Lower lobe of right lung (tissue), 2 donors: ENCODE data around the gene ME1. TPM values are rescaled to one million over a fixed set of nuclear protein-coding genes. Genes with fewer than 3 reads are reported as not detected.

ENCODE experiments used
- ATAC-seq, 2 donors: fragments of 200-7000 bp; cut with Tn5 transposase; one replicate each; pipeline ENCODE4 v1.9.1; 2020 to 2022; ENCODE audit warnings: mild to moderate bottlenecking in 2 of 2, moderate library complexity in 2 of 2
- DNase-seq: peaks from one replicate; pipeline ENCODE4 v3.0.0-alpha.2; 2020
- H3K27ac ChIP-seq: fragments of 200-600 bp; one replicate; pipeline ENCODE4 v1.8.0; 2022
- H3K27me3 ChIP-seq: fragments of 200-600 bp; one replicate; pipeline ENCODE4 v1.8.0; 2022; ENCODE audit warnings: low read depth
- H3K36me3 ChIP-seq: fragments of 200-600 bp; one replicate; pipeline ENCODE4 v1.8.0; 2022; ENCODE audit warnings: mild to moderate bottlenecking
- H3K4me1 ChIP-seq: fragments of 200-600 bp; one replicate; pipeline ENCODE4 v1.8.0; 2022
- H3K4me3 ChIP-seq: fragments of 200-600 bp; one replicate; pipeline ENCODE4 v1.8.0; 2022; ENCODE audit warnings: mild to moderate bottlenecking
- H3K9me3 ChIP-seq: fragments of 200-600 bp; one replicate; pipeline ENCODE4 v1.8.0; 2022
- CTCF ChIP-seq: fragments of 200-600 bp; IDR thresholded peaks from one replicate; pipeline ENCODE4 v1.8.0; 2022; ENCODE audit warnings: antibody characterized with exemption, mild to moderate bottlenecking
- intact Hi-C: fragments of 100-400 bp; cut with DNase I; formaldehyde crosslinking; loops from one replicate; pipeline ENCODE4 v1.11.0; 2022
- total RNA-seq: library from RNA; stranded (reverse); fragmentation: NEBNext Ultra II Directional; extraction: Animal tissue kit (Norgen Biotek cat#: 25700); gene quantifications from one replicate; pipeline ENCODE4 v1.2.1, GENCODE V29; 2021
- donor health status: DM: no; HTN: yes; CAD: no; lungs with severe emphysema.

ME1 gene
- total RNA-seq, 1 donor from 2014 or later, result 12.9 TPM

GRCh38 chr6:83221889-83222479, 208.9 kb downstream of the ME1 start:
- peak; percentile 51 for TF ChIP-seq CTCF
- intact Hi-C loops, result no loop called here
- Histone ChIP-seq H3K9me3 (no peaks in the 10 kb centered on the region), H3K4me3 (no peak overlapping the region), H3K27ac (no peak overlapping the region), H3K36me3 (no peaks in the 10 kb centered on the region), H3K27me3 (no peaks in the 10 kb centered on the region), H3K4me1 (no peaks in the 10 kb centered on the region)
- ATAC-seq (no peak), DNase-seq (no peak)

- DNase-seq, result no peak
- Histone ChIP-seq H3K27me3 (no peaks in the 10 kb centered on the region), H3K36me3 (no peaks in the 10 kb centered on the region), H3K4me3 (no peak overlapping the region), H3K4me1 (no peaks in the 10 kb centered on the region), H3K9me3 (no peaks in the 10 kb centered on the region), H3K27ac (no peak overlapping the region)
- ATAC-seq, result no peak
- intact Hi-C loops, result no loop called here
- TF ChIP-seq CTCF, result no peak
Observed at GRCh38 chr6:83221276-83221675, 209.6 kb downstream of the ME1 start.

GRCh38 chr6:83220121-83220520, 210.7 kb downstream of the ME1 start:
- H3K27me3 ChIP-seq, result no peaks in the 10 kb centered on the region
- H3K9me3 ChIP-seq, result no peaks in the 10 kb centered on the region
- no peaks in the 10 kb centered on the region for H3K4me1 ChIP-seq
- intact Hi-C loops, result no loop called here
- no peak for TF ChIP-seq CTCF
- no peak for DNase-seq
- no peak overlapping the region for H3K27ac ChIP-seq
- no peaks in the 10 kb centered on the region for H3K36me3 ChIP-seq
- no peak for ATAC-seq
- no peak overlapping the region for H3K4me3 ChIP-seq

- Histone ChIP-seq H3K27ac (no peak overlapping the region), H3K27me3 (no peaks in the 10 kb centered on the region), H3K4me1 (no peaks in the 10 kb centered on the region), H3K9me3 (no peaks in the 10 kb centered on the region), H3K4me3 (no peak overlapping the region), H3K36me3 (no peaks in the 10 kb centered on the region)
- TF ChIP-seq CTCF, result no peak
- ATAC-seq (no peak), DNase-seq (no peak)
- intact Hi-C loops, result no loop called here
Observed at GRCh38 chr6:83218646-83219045, 212.2 kb downstream of the ME1 start.

GRCh38 chr6:83216806-83217205, 214.0 kb downstream of the ME1 start:
- no peak for ATAC-seq
- Histone ChIP-seq H3K4me3 (no peak overlapping the region), H3K9me3 (no peaks in the 10 kb centered on the region), H3K27me3 (no peaks in the 10 kb centered on the region), H3K4me1 (no peaks in the 10 kb centered on the region), H3K36me3 (no peaks in the 10 kb centered on the region), H3K27ac (no peak overlapping the region)
- no peak for TF ChIP-seq CTCF
- DNase-seq, result no peak
- intact Hi-C loops, result no loop called here
